ENCODE results near the gene NDUFS3.

The NDUFS3 gene

GRCh38 chr11:47571895-47572294 is 7.0 kb upstream of the NDUFS3 start:
- no peak for TF ChIP-seq CTCF (IDR thresholded peaks at IDR 0.05; ENCODE audit: insufficient read depth, low read depth, low read length, missing control alignments)
- DNase-seq (ENCODE audit: low read depth): peak; percentile 64
- H3K4me3 ChIP-seq (ENCODE audit: low read length): no peak overlapping the region

DNA sequence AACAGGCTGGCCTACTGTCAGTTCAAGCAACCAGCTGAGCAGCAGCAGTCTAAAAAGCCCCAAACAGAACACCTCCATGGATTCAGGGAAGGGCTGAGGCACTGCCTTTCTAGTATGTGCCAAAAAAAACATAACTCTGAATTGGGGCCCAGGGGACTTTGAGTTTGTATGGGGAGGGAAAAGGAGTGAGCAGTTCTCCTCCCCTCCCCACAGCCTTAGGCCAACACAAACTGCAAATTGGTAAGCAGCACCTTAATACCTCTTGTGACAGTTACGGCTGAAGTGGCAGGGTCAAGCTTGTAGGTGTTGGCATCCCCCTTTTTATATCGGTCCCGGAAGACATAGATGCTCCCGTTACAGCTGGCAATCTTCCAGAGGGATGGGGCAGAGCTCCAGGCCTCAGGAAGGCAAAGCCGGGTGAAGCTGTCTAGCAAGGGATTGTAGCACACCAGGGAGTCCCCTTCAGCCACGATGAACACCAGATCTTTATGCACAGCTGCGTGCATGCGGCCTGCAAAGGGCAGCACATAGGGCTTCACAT is 6.1 kb upstream of the NDUFS3 start:
- TF ChIP-seq CTCF (IDR thresholded peaks at IDR 0.05; ENCODE audit: insufficient read depth, low read depth, low read length, missing control alignments): no peak
- DNase-seq (ENCODE audit: low read depth): no peak

GRCh38 chr11:47573321-47573720 is 5.6 kb upstream of the NDUFS3 start:
- TF ChIP-seq CTCF (IDR thresholded peaks at IDR 0.05; ENCODE audit: insufficient read depth, low read depth, low read length, missing control alignments): no peak
- no peak overlapping the region for H3K4me3 ChIP-seq (ENCODE audit: low read length)
- no peak for DNase-seq (ENCODE audit: low read depth)

More for the DNA sequence above, 6.1 kb upstream of the NDUFS3 start:
- H3K4me3 ChIP-seq (ENCODE audit: low read length): no peak overlapping the region

DNA sequence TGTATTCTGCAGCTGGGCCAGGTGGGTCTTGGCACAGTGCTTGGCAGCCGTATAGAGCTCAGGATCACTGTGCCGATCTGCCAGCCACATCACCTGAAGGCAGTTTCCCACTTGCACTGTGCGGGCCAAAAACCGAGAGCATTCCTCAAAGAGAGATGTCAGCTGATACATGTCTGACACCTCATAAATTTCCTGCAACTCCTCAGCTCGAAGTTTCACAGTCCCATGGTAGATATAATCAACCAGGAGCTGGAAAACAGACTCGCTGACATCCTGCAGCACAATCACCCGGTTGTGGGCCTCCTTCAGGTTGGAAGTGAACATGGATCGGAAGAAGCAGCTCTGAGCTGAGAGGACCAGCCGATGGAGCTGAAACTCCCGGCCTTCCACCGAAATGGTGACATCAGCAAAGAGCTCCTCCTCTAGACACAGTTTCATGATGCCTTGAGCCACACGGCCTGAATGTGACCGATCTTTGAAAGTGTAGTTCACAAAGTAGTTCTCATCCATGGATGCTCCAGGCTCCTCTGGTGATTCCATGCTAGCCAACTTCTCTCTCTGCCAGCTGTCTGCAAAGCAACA is 1.3 kb upstream of the NDUFS3 start:
- peak overlapping the region; percentile 70 for H3K4me3 ChIP-seq (ENCODE audit: low read length)
- no peak for TF ChIP-seq CTCF (IDR thresholded peaks at IDR 0.05; ENCODE audit: insufficient read depth, low read depth, low read length, missing control alignments)
- no peak for DNase-seq (ENCODE audit: low read depth)

DNA sequence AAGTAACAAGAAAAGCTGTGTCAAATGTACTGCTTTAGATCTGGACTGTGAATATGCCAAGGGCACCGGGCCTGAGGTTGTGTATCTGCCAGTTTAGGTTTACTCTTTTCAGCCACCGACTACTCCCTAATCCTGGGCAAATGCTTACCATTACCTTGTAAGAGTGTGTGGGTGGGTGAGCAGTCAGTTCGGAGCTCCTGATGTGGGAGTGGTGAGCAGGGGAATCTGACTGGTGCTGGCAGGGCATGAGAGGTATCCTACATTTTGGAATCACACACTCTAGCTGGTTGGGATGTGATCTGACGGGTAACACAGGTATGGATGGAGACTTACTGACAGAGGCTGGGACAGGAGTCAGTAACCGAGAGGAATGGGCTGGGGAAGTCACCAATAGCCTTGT is 5.0 kb downstream of the NDUFS3 start:
- no peak overlapping the region for H3K4me3 ChIP-seq (ENCODE audit: low read length)
- DNase-seq (ENCODE audit: low read depth): no peak
- TF ChIP-seq CTCF (IDR thresholded peaks at IDR 0.05; ENCODE audit: insufficient read depth, low read depth, low read length, missing control alignments): no peak

GRCh38 chr11:47586098-47586855 is 7.4 kb downstream of the NDUFS3 start, which contains the start of gene FAM180B:
Gene FAM180B, plus strand, starts transcription at chr11:47586678. Its CDS starts 91 bp downstream, at chr11:47586769.
- DNase-seq (ENCODE audit: low read depth): no peak
- H3K4me3 ChIP-seq (ENCODE audit: low read length): no peak within 1 kb of the TSS
- no peak for TF ChIP-seq CTCF (IDR thresholded peaks at IDR 0.05; ENCODE audit: insufficient read depth, low read depth, low read length, missing control alignments)
